Endodermal cell (in vitro differentiated cells): ENCODE data around the gene RUNX1. TPM values are rescaled to one million over a fixed set of nuclear protein-coding genes. Genes with fewer than 3 reads are reported as not detected.

Experiments used
- DNase-seq: peaks from one replicate; pipeline ENCODE4 v3.0.0-alpha.2; 2017
- H3K27ac ChIP-seq: 2 replicates; pipeline ENCODE4 v1.5.1; 2013; ENCODE audit warnings: mild to moderate bottlenecking, low read depth, low read length, moderate library complexity
- H3K27me3 ChIP-seq: 2 replicates; pipeline ENCODE4 v1.6.1; 2013; ENCODE audit warnings: mild to moderate bottlenecking, low read length, moderate library complexity; ENCODE audit not compliant: insufficient read depth, control insufficient read depth, poor library complexity, severe bottlenecking
- H3K36me3 ChIP-seq: 2 replicates; pipeline ENCODE4 v1.7.0; 2013; ENCODE audit warnings: mild to moderate bottlenecking, low read length, moderate library complexity; ENCODE audit not compliant: control insufficient read depth, insufficient read depth
- H3K4me1 ChIP-seq: one replicate; pipeline ENCODE4 v1.7.0; 2013; ENCODE audit warnings: low read length; ENCODE audit not compliant: control insufficient read depth, insufficient read depth
- H3K4me3 ChIP-seq: 2 replicates; pipeline ENCODE4 v1.5.1; 2013; ENCODE audit warnings: mild to moderate bottlenecking, low read length, moderate library complexity
- H3K9ac ChIP-seq: 2 replicates; pipeline ENCODE4 v1.6.1; 2013; ENCODE audit warnings: mild to moderate bottlenecking, low read length, moderate library complexity; ENCODE audit not compliant: poor library complexity, severe bottlenecking; ENCODE audit errors: extremely low read depth
- H3K9me3 ChIP-seq: 2 replicates; pipeline ENCODE4 v1.6.1; 2013; ENCODE audit warnings: mild to moderate bottlenecking, low read length, moderate library complexity; ENCODE audit not compliant: control insufficient read depth
- H3K27ac Mint-ChIP-seq: 2 replicates; pipeline ENCODE4 v1.8.0; 2020; ENCODE audit warnings: mixed read lengths
- H3K27me3 Mint-ChIP-seq: 2 replicates; pipeline ENCODE4 v1.8.0; 2021; ENCODE audit warnings: mild to moderate bottlenecking, mixed read lengths; ENCODE audit not compliant: insufficient read depth
- H3K36me3 Mint-ChIP-seq: 2 replicates; pipeline ENCODE4 v1.8.0; 2020; ENCODE audit warnings: low read depth, mixed read lengths
- H3K4me1 Mint-ChIP-seq: 2 replicates; pipeline ENCODE4 v1.8.0; 2020; ENCODE audit warnings: mixed read lengths
- H3K4me3 Mint-ChIP-seq: 2 replicates; pipeline ENCODE4 v1.8.0; 2020; ENCODE audit warnings: mild to moderate bottlenecking, moderate library complexity, mixed read lengths
- H3K9me3 Mint-ChIP-seq: 2 replicates; pipeline ENCODE4 v1.8.0; 2020; ENCODE audit warnings: mild to moderate bottlenecking, mixed read lengths
- CTCF ChIP-seq: fragments of 200-600 bp; sonication (generic); conservative IDR thresholded peaks from 2 replicates; pipeline ENCODE4 v1.5.0; 2021; ENCODE audit warnings: antibody characterized with exemption, mild to moderate bottlenecking
- WGBS, 2 experiments: methylation state at CpG; one replicate each; pipeline versions ENCODE4 v1.1.5 to v1.1.7; 2013; ENCODE audit warnings: missing lambda C conversion rate in 2 of 2, mixed read lengths in 1 of 2; ENCODE audit not compliant: insufficient coverage in 1 of 2, insufficient read length in 1 of 2; 5-methylcytosine and 5-hydroxymethylcytosine counted together
- total RNA-seq, 2 donors: library from RNA; stranded (reverse); fragmentation: NEBNext Ultra II Directional in 1 of 2; extraction: Animal tissue kit (Norgen Biotek cat#: 25700) in 1 of 2; gene quantifications; 2 replicates in 1 of 2; 3 replicates in 1 of 2; pipeline ENCODE4 v1.2.1, GENCODE V29; 2021

RUNX1 gene
- total RNA-seq, 2 donors from 2014 or later = 0.31 to 2.8 TPM

GRCh38 chr21:34764715-34765284, 284.3 kb downstream of the RUNX1 start:
- no peaks in the 10 kb centered on the region for H3K36me3 Mint-ChIP-seq
- H3K27me3 Mint-ChIP-seq = no peaks in the 10 kb centered on the region
- H3K9ac ChIP-seq = no peak overlapping the region
- H3K4me1 ChIP-seq = no peaks in the 10 kb centered on the region
- H3K27me3 ChIP-seq = no peaks in the 10 kb centered on the region
- H3K9me3 ChIP-seq = no peaks in the 10 kb centered on the region
- no peak overlapping the region for H3K27ac Mint-ChIP-seq
- no peak for TF ChIP-seq CTCF
- WGBS, 2 experiments = 91 to 93% methylated on average over 3 of the region's 3 CpGs
- no peak overlapping the region for H3K27ac ChIP-seq
- no peak overlapping the region for H3K4me3 Mint-ChIP-seq
- no peak overlapping the region for H3K4me3 ChIP-seq
- no peak for DNase-seq
- H3K36me3 ChIP-seq = no peaks in the 10 kb centered on the region
- H3K9me3 Mint-ChIP-seq = peaks cover 3% of the 10 kb centered on the region
- H3K4me1 Mint-ChIP-seq = no peaks in the 10 kb centered on the region

GRCh38 chr21:34762786-34763185, 286.3 kb downstream of the RUNX1 start:
- Histone ChIP-seq H3K4me3 (no peak overlapping the region), H3K27me3 (no peaks in the 10 kb centered on the region), H3K9ac (no peak overlapping the region), H3K9me3 (no peaks in the 10 kb centered on the region), H3K36me3 (no peaks in the 10 kb centered on the region), H3K27ac (no peak overlapping the region), H3K4me1 (no peaks in the 10 kb centered on the region)
- Mint-ChIP-seq H3K9me3 (peaks cover 3% of the 10 kb centered on the region), H3K27ac (no peak overlapping the region), H3K4me3 (no peak overlapping the region), H3K27me3 (no peaks in the 10 kb centered on the region), H3K36me3 (no peaks in the 10 kb centered on the region), H3K4me1 (no peaks in the 10 kb centered on the region)
- TF ChIP-seq CTCF = peak; percentile 45
- 94% methylated on average over 1 of the region's 1 CpG; no CpG with 5 or more reads in 1 of the 2 experiments for WGBS, 2 experiments
- DNase-seq = no peak

- H3K4me1 ChIP-seq = no peaks in the 10 kb centered on the region
- no peak for TF ChIP-seq CTCF
- no peak overlapping the region for H3K9ac ChIP-seq
- Mint-ChIP-seq H3K4me1 (no peaks in the 10 kb centered on the region), H3K27me3 (no peaks in the 10 kb centered on the region), H3K27ac (no peak overlapping the region), H3K4me3 (no peak overlapping the region), H3K36me3 (no peaks in the 10 kb centered on the region), H3K9me3 (peaks cover 3% of the 10 kb centered on the region)
- no peaks in the 10 kb centered on the region for H3K36me3 ChIP-seq
- no peaks in the 10 kb centered on the region for H3K9me3 ChIP-seq
- WGBS, 2 experiments = 89 to 100% methylated on average over 2 of the region's 2 CpGs
- no peak overlapping the region for H3K27ac ChIP-seq
- no peak for DNase-seq
- no peaks in the 10 kb centered on the region for H3K27me3 ChIP-seq
- no peak overlapping the region for H3K4me3 ChIP-seq
These were observed 287.3 kb downstream of the RUNX1 start for GRCh38 chr21:34761758-34762330.
